SU-DHL-6 (cell line): ENCODE results near the gene C3AR1.

Source experiments
- H2AFZ ChIP-seq: fragments of 200-600 bp; sonication (generic); 2 replicates; pipeline ENCODE4 v1.6.1; 2014; ENCODE audit warnings: low read depth, mild to moderate bottlenecking, moderate library complexity, mixed read lengths, antibody characterized with exemption, low read length; ENCODE audit not compliant: severe bottlenecking
- H3F3A ChIP-seq: fragments of 200-600 bp; shearing (Covaris generic); 2 replicates; pipeline ENCODE4 v1.6.0; 2016; ENCODE audit warnings: antibody characterized with exemption, mild to moderate bottlenecking; ENCODE audit not compliant: insufficient read depth
- H3K27ac ChIP-seq: fragments of 200-600 bp; sonication (generic); 2 replicates; pipeline ENCODE4 v1.5.1; 2016; ENCODE audit warnings: low read depth, mild to moderate bottlenecking, low read length, moderate library complexity, mixed read lengths
- H3K27me3 ChIP-seq: fragments of 200-600 bp; sonication (generic), shearing (Covaris generic); 2 replicates; pipeline ENCODE4 v1.6.0; 2014; ENCODE audit warnings: mild to moderate bottlenecking, low read length
- H3K36me3 ChIP-seq: fragments of 200-600 bp; sonication (generic); 2 replicates; pipeline ENCODE4 v1.6.1; 2014; ENCODE audit warnings: mild to moderate bottlenecking, low read length, mixed read lengths
- H3K4me2 ChIP-seq: fragments of 300-600, 200-600 bp; shearing (Covaris generic), sonication (generic); 2 replicates; pipeline ENCODE4 v1.6.0; 2014; ENCODE audit warnings: low read length, low read depth, mild to moderate bottlenecking; ENCODE audit not compliant: poor library complexity, severe bottlenecking
- H3K4me3 ChIP-seq: fragments of 200-600 bp; sonication (generic); 2 replicates; pipeline ENCODE4 v1.5.1; 2014; ENCODE audit warnings: antibody characterized with exemption, low read length, mild to moderate bottlenecking, mixed read lengths; ENCODE audit not compliant: insufficient read depth, poor library complexity, severe bottlenecking
- H3K79me2 ChIP-seq: fragments of 200-600 bp; sonication (generic); 2 replicates; pipeline ENCODE4 v1.6.1; 2014; ENCODE audit warnings: mild to moderate bottlenecking, low read length, moderate library complexity; ENCODE audit not compliant: insufficient read depth
- H3K9ac ChIP-seq: fragments of 200-600 bp; sonication (generic); 2 replicates; pipeline ENCODE4 v1.7.0; 2014; ENCODE audit warnings: mild to moderate bottlenecking, low read length
- H3K9me2 ChIP-seq: fragments of 200-600 bp; sonication (generic); replicated peaks from 2 replicates; pipeline ENCODE4 v1.6.1; 2014; ENCODE audit warnings: low read length; ENCODE audit not compliant: insufficient read depth
- H3K9me3 ChIP-seq: fragments of 200-600 bp; sonication (generic); 2 replicates; pipeline ENCODE4 v1.6.1; 2014; ENCODE audit warnings: low read length, mixed read lengths; ENCODE audit not compliant: insufficient read depth
- H4K20me1 ChIP-seq: fragments of 200-600 bp; sonication (generic); 2 replicates; pipeline ENCODE4 v1.6.1; 2014; ENCODE audit warnings: low read depth, mild to moderate bottlenecking, antibody characterized with exemption, low read length, moderate library complexity, mixed read lengths
- CTCF ChIP-seq: fragments of 200-600 bp; sonication (generic); IDR thresholded peaks from one replicate; pipeline ENCODE4 v1.5.1; 2017; ENCODE audit warnings: antibody characterized with exemption, mild to moderate bottlenecking, low read length, moderate library complexity; ENCODE audit not compliant: insufficient read depth, poor library complexity, severe bottlenecking
- EZH2phosphoT487 ChIP-seq: fragments of 200-600 bp; sonication (generic), shearing (Covaris generic); conservative IDR thresholded peaks from 2 replicates; pipeline ENCODE4 v1.6.1; 2018; ENCODE audit warnings: mild to moderate bottlenecking, antibody characterized with exemption, low read length, moderate library complexity, mixed read lengths

The C3AR1 gene

GRCh38 chr12:8037947-8038346 is 28.2 kb downstream of the C3AR1 start:
- Histone ChIP-seq H3K36me3 (no peaks in the 10 kb centered on the region), H3K27me3 (no peaks in the 10 kb centered on the region), H2AFZ (no peak overlapping the region), H3K4me2 (no peak overlapping the region), H3K9me3 (no peaks in the 10 kb centered on the region), H3F3A (no peaks in the 10 kb centered on the region), H3K27ac (no peak overlapping the region), H3K79me2 (no peaks in the 10 kb centered on the region), H3K4me3 (no peak overlapping the region), H4K20me1 (no peaks in the 10 kb centered on the region), H3K9me2 (no peaks in the 10 kb centered on the region), H3K9ac (no peak overlapping the region)
- TF ChIP-seq CTCF = no peak

GRCh38 chr12:8037046-8037663 is 29.0 kb downstream of the C3AR1 start:
- Histone ChIP-seq H3K27ac (no peak overlapping the region), H3K36me3 (no peaks in the 10 kb centered on the region), H3K79me2 (no peaks in the 10 kb centered on the region), H3K4me2 (no peak overlapping the region), H4K20me1 (no peaks in the 10 kb centered on the region), H2AFZ (no peak overlapping the region), H3F3A (no peaks in the 10 kb centered on the region), H3K27me3 (no peaks in the 10 kb centered on the region), H3K4me3 (no peak overlapping the region), H3K9me2 (no peaks in the 10 kb centered on the region), H3K9me3 (no peaks in the 10 kb centered on the region), H3K9ac (no peak overlapping the region)
- TF ChIP-seq CTCF = no peak
- TF ChIP-seq EZH2phosphoT487 = no peak

- H3K9me2 ChIP-seq = no peaks in the 10 kb centered on the region
- no peaks in the 10 kb centered on the region for H3K79me2 ChIP-seq
- H3F3A ChIP-seq = no peaks in the 10 kb centered on the region
Measured at GRCh38 chr12:8036346-8036745, 29.8 kb downstream of the C3AR1 start.

More at GRCh38 chr12:8036346-8036745, 29.8 kb downstream of the C3AR1 start:
- Histone ChIP-seq H3K9me3 (no peaks in the 10 kb centered on the region), H3K36me3 (no peaks in the 10 kb centered on the region), H3K4me3 (no peak overlapping the region), H3K4me2 (no peak overlapping the region), H3K9ac (no peak overlapping the region), H3K27ac (no peak overlapping the region), H2AFZ (no peak overlapping the region), H4K20me1 (no peaks in the 10 kb centered on the region), H3K27me3 (no peaks in the 10 kb centered on the region)
- TF ChIP-seq CTCF (no peak), EZH2phosphoT487 (no peak)
